Vagina (tissue), 2 donors: Measurements from ENCODE around the gene PDRG1. TPM values are rescaled to one million over a fixed set of nuclear protein-coding genes. Genes with fewer than 3 reads are reported as not detected.
"Not testable (repeated sequence)": the region's sequence is repeated elsewhere in the genome, so short reads cannot be mapped to it uniquely, and the experiment has no call there.

ENCODE experiments used
- DNase-seq, 2 donors: peaks; one replicate each; pipeline ENCODE4 v3.0.0-alpha.2; 2017; ENCODE audit errors: extremely low spot score in 2 of 2
- H3K27ac ChIP-seq: fragments of 200-600 bp; sonication (generic); one replicate; pipeline ENCODE4 v1.5.1; 2019
- H3K27me3 ChIP-seq: fragments of 200-600 bp; sonication (generic); one replicate; pipeline ENCODE4 v1.5.1; 2019
- H3K36me3 ChIP-seq, 2 donors: fragments of 200-600 bp; sonication (generic); one replicate each; pipeline ENCODE4 v1.5.1; 2017 to 2019
- H3K4me1 ChIP-seq: fragments of 200-600 bp; sonication (generic); one replicate; pipeline ENCODE4 v1.5.1; 2019
- H3K4me3 ChIP-seq, 2 donors: fragments of 200-600 bp; sonication (generic); 1 replicate in 1 of 2; 2 replicates in 1 of 2; pipeline ENCODE4 v1.5.1; 2016 to 2019
- H3K9me3 ChIP-seq: fragments of 200-600 bp; sonication (generic); one replicate; pipeline ENCODE4 v1.5.1; 2019
- CTCF ChIP-seq, 3 experiments: fragments of 450-650 bp in 2 of 3; fragments of 200-600 bp in 1 of 3; sonication (generic) in 1 of 3; IDR thresholded peaks; one replicate each; pipeline ENCODE4 v1.5.1; 2017 to 2019; ENCODE audit warnings: antibody characterized with exemption in 3 of 3, mild to moderate bottlenecking in 2 of 3, moderate library complexity in 2 of 3
- POLR2A ChIP-seq, 2 donors: fragments of 450-650 bp; IDR thresholded peaks; one replicate each; pipeline ENCODE4 v1.6.1; 2017; ENCODE audit warnings: antibody characterized with exemption in 2 of 2, mild to moderate bottlenecking in 2 of 2, moderate library complexity in 2 of 2
- POLR2AphosphoS5 ChIP-seq, 2 donors: sonication (generic); formaldehyde crosslinking; IDR thresholded peaks; one replicate each; pipeline ENCODE4 v1.9.0; 2017; ENCODE audit warnings: antibody characterized with exemption in 2 of 2, mild to moderate bottlenecking in 2 of 2, low read depth in 1 of 2; ENCODE audit not compliant: insufficient read depth in 1 of 2
- intact Hi-C: fragments of 100-400 bp; cut with DNase I; formaldehyde crosslinking; loops from one replicate; pipeline ENCODE4 v1.15.1; 2023
- total RNA-seq: library from RNA; depleted of rRNA; stranded (reverse); fragments of >200 nt; gene quantifications from one replicate; pipeline ENCODE4 v1.2.3, GENCODE V29; 2016

PDRG1 gene
- total RNA-seq, 1 donor from 2014 or later, result 5.9 TPM

DNA sequence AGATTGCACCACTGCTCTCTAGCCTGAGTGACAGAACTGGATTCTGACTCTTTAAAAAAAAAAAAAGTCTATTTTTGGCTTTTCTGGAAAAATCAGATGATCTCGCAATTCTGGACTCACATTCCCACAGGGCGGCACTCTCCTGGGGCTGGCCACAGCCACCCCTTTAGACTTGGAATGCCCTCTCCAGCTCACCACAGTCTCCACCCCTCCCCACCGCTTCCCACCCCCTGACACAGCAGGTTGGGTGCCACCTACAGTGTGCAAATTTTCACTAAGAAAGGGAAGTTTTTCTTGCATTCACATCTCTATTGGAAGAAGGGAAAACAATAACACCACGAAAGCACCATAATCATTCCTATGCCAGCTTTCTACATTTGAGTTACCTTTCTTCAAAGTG is 15.4 kb downstream of the PDRG1 start:
- H3K9me3 ChIP-seq, result no peaks in the 10 kb centered on the region
- TF ChIP-seq POLR2A (IDR thresholded peaks at IDR 0.05) (no peak), CTCF (IDR thresholded peaks at IDR 0.05) (no peak), POLR2AphosphoS5 (IDR thresholded peaks at IDR 0.05; ENCODE audit: insufficient read depth in 1 of 2, low read depth in 1 of 2) (no peak)
- H3K27ac ChIP-seq, result no peak overlapping the region
- no peaks in the 10 kb centered on the region for H3K27me3 ChIP-seq
- intact Hi-C loops, result no loop called here
- no peaks in the 10 kb centered on the region for H3K36me3 ChIP-seq
- H3K4me3 ChIP-seq, result no peak overlapping the region
- no peaks in the 10 kb centered on the region for H3K4me1 ChIP-seq
- no peak for DNase-seq

DNA sequence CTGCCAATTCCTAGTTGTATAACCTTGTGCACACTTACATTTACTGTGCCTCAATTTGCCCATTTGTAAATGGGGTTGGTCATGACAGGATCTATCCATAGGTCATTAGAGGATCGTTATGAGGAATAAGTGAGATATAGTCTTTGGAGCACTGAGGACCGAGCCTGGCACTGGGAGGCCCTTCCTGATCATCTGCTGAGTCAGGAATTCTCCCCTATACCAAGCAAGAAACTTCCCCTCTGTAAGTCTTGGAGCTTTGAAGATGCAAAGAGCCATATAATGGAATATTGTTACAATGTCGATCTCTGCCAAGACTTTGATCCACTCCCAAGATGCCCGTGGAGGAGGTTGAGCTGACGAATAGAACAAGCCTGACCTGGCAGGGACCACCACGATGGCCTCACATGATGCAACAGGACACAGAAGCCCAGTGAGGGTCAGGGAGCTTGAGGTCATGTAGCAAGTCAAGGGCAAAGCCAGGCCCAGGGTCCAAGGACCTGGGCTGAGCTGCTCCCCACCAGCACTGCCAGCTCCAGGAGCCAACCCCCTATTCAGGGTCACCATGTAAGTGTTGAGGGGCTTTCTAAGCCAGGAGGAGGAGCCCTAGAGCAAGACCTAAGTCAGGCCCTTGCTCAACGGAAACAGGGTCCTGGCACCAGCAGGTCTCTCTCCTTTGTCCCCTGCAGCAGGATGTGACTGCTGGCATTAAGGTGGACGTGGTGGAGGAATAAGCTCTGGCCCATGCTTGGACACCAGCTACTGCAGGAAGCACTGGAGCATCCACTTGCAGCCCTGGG is 16.7 kb downstream of the PDRG1 start:
- Histone ChIP-seq H3K36me3 (no peaks in the 10 kb centered on the region), H3K9me3 (no peaks in the 10 kb centered on the region), H3K4me1 (no peaks in the 10 kb centered on the region), H3K4me3 (no peak overlapping the region), H3K27me3 (no peaks in the 10 kb centered on the region), H3K27ac (no peak overlapping the region)
- intact Hi-C loops, result no loop called here
- TF ChIP-seq POLR2AphosphoS5 (IDR thresholded peaks at IDR 0.05; ENCODE audit: insufficient read depth in 1 of 2, low read depth in 1 of 2), result no peak
- TF ChIP-seq CTCF (IDR thresholded peaks at IDR 0.05), result no peak
- TF ChIP-seq POLR2A (IDR thresholded peaks at IDR 0.05), result no peak
- no peak for DNase-seq

GRCh38 chr20:31934491-31934890 is 17.4 kb downstream of the PDRG1 start:
- no peak for DNase-seq
- intact Hi-C loops, result no loop called here
- TF ChIP-seq POLR2AphosphoS5 (IDR thresholded peaks at IDR 0.05; ENCODE audit: insufficient read depth in 1 of 2, low read depth in 1 of 2) (no peak), CTCF (IDR thresholded peaks at IDR 0.05) (no peak), POLR2A (IDR thresholded peaks at IDR 0.05) (no peak)

DNA sequence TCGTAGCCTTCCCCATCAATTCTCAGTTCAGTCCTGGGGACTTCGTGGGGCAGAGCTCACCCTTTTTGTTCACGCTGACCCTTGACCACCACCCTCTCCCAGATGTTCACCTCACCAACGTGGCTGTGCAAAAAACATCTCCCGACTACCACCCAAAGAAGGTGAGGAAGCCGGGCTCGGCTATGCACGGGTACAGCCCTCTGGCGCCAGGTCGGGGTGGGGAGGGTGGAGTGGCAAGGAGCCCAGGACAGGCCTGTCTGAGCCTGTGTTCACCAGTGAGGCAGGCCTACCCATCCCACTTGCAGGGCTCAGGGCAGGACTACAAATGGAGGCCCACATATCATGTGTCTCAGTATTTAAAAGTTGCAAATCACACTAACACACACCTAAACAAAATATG is 18.1 kb downstream of the PDRG1 start:
- Histone ChIP-seq H3K4me1 (no peaks in the 10 kb centered on the region), H3K4me3 (no peak overlapping the region), H3K36me3 (no peaks in the 10 kb centered on the region), H3K9me3 (no peaks in the 10 kb centered on the region), H3K27ac (no peak overlapping the region), H3K27me3 (no peaks in the 10 kb centered on the region)
- TF ChIP-seq POLR2AphosphoS5 (IDR thresholded peaks at IDR 0.05; ENCODE audit: insufficient read depth in 1 of 2, low read depth in 1 of 2), result no peak
- TF ChIP-seq CTCF (IDR thresholded peaks at IDR 0.05), result no peak
- TF ChIP-seq POLR2A (IDR thresholded peaks at IDR 0.05), result no peak
- intact Hi-C loops, result no loop called here
- DNase-seq, result no peak

More at GRCh38 chr20:31934491-31934890, 17.4 kb downstream of the PDRG1 start:
- Histone ChIP-seq H3K4me3 (no peak overlapping the region), H3K4me1 (no peaks in the 10 kb centered on the region), H3K27ac (no peak overlapping the region), H3K27me3 (no peaks in the 10 kb centered on the region), H3K9me3 (no peaks in the 10 kb centered on the region), H3K36me3 (no peaks in the 10 kb centered on the region)

DNA sequence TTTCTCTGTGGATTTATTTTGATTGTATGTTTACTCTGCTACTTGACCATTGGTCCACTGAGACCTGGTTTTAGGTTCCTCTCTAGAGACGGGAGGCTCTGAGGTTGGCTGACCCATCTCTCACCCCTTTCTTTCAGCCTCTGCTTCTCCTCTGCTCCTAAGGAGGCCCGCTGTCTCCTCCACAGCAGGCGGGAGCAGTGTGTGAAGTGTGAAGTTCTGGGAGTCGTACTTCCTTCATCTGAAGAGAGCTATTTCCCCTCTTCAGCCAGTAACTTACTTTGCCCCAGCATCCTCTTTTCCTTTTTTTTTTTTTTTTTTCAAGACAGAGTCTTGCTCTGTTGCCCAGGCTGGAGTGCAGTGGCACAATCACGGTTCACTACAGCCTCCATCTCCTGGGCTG is 21.1 kb downstream of the PDRG1 start:
- no peaks in the 10 kb centered on the region for H3K27me3 ChIP-seq
- TF ChIP-seq CTCF (IDR thresholded peaks at IDR 0.05) (no peak), POLR2AphosphoS5 (IDR thresholded peaks at IDR 0.05; ENCODE audit: insufficient read depth in 1 of 2, low read depth in 1 of 2) (no peak), POLR2A (IDR thresholded peaks at IDR 0.05) (no peak)
- no peaks in the 10 kb centered on the region for H3K4me1 ChIP-seq
- no peak for DNase-seq
- no peak overlapping the region for H3K27ac ChIP-seq
- intact Hi-C loops, result no loop called here
- H3K36me3 ChIP-seq, result no peaks in the 10 kb centered on the region
- no peak overlapping the region for H3K4me3 ChIP-seq
- no peaks in the 10 kb centered on the region for H3K9me3 ChIP-seq

DNA sequence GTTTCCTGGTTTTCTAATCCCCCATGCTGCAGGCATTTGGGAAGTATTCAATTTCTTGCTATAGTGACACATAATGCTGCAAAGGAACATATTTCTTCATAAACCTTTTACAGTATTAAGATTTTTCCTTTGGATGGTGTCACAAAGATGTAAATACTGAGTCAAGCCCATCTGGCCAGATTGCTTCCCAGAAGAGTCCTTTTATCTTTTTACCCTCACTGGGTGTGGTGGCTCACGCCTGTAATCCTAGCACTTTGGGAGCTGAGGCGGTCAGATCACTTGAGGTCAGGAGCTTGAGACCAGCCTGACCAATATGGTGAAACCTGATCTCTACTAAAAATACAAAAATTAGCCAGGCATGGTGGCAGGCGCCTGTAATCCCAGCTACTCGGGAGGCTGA is 22.2 kb downstream of the PDRG1 start:
- H3K4me3 ChIP-seq, H3K27ac ChIP-seq, intact Hi-C loops, H3K36me3 ChIP-seq, H3K27me3 ChIP-seq, DNase-seq, H3K4me1 ChIP-seq, H3K9me3 ChIP-seq: not testable (repeated sequence)
